CD8-positive, alpha-beta memory T cell (primary cell): ENCODE data around the gene VTI1A. TPM values are rescaled to one million over a fixed set of nuclear protein-coding genes. Genes with fewer than 3 reads are reported as not detected.
A peak's percentile ranks its signal among the peaks of the same experiment; 100 is the strongest.

Experiments used
- CTCF ChIA-PET: fragments of 350-600 bp; sonication (Branson Sonifier 250); formaldehyde crosslinking; loops from one replicate; lab custom pipeline; 2021; ENCODE audit warnings: antibody characterized with exemption; lab: Charles Lee
- POLR2A ChIA-PET: fragments of 350-600 bp; sonication (Branson Sonifier 250); formaldehyde crosslinking; loops from one replicate; lab custom pipeline; 2021; ENCODE audit warnings: antibody characterized with exemption; lab: Charles Lee
- DNase-seq, 5 donors: peaks; one replicate each; pipeline versions ENCODE4 v3.0.0 to v3.0.0-alpha.2; 2020 to 2022; ENCODE audit warnings: mixed read lengths in 1 of 5
- H3K27ac ChIP-seq: one replicate; pipeline ENCODE4 v1.7.0; 2013; ENCODE audit warnings: low read depth, mild to moderate bottlenecking, low read length, moderate library complexity
- H3K27me3 ChIP-seq: 2 replicates; pipeline ENCODE4 v1.7.0; 2013; ENCODE audit warnings: low read length, mild to moderate bottlenecking; ENCODE audit not compliant: insufficient read depth, poor library complexity, severe bottlenecking
- H3K36me3 ChIP-seq: 2 replicates; pipeline ENCODE4 v1.7.0; 2013; ENCODE audit warnings: mild to moderate bottlenecking, low read length, moderate library complexity; ENCODE audit not compliant: insufficient read depth
- H3K4me1 ChIP-seq: 2 replicates; pipeline ENCODE4 v1.7.0; 2013; ENCODE audit warnings: mild to moderate bottlenecking, low read length, moderate library complexity; ENCODE audit not compliant: insufficient read depth
- H3K4me3 ChIP-seq: 2 replicates; pipeline ENCODE4 v1.7.0; 2013; ENCODE audit warnings: mild to moderate bottlenecking, low read length
- H3K9me3 ChIP-seq: 2 replicates; pipeline ENCODE4 v1.7.0; 2013; ENCODE audit warnings: mild to moderate bottlenecking, low read length
- H3K27ac Mint-ChIP-seq, 8 donors: one replicate each; pipeline ENCODE4 v1.8.0; 2020 to 2021; ENCODE audit warnings: mixed read lengths in 8 of 8, mild to moderate bottlenecking in 6 of 8, inconsistent platforms in 3 of 8, moderate library complexity in 3 of 8
- H3K27me3 Mint-ChIP-seq, 2 donors: one replicate each; pipeline ENCODE4 v1.8.0; 2020 to 2021; ENCODE audit warnings: mixed read lengths in 2 of 2, mild to moderate bottlenecking in 1 of 2, moderate library complexity in 1 of 2
- H3K36me3 Mint-ChIP-seq, 3 donors: one replicate each; pipeline ENCODE4 v1.8.0; 2020 to 2021; ENCODE audit warnings: mixed read lengths in 3 of 3, inconsistent platforms in 1 of 3, mild to moderate bottlenecking in 1 of 3
- H3K4me1 Mint-ChIP-seq, 3 donors: one replicate each; pipeline ENCODE4 v1.8.0; 2020 to 2021; ENCODE audit warnings: mixed read lengths in 3 of 3, inconsistent platforms in 1 of 3, mild to moderate bottlenecking in 1 of 3
- H3K4me3 Mint-ChIP-seq, 7 donors: one replicate each; pipeline ENCODE4 v1.8.0; 2020 to 2021; ENCODE audit warnings: mixed read lengths in 7 of 7, mild to moderate bottlenecking in 6 of 7, moderate library complexity in 4 of 7, inconsistent platforms in 2 of 7
- H3K9me3 Mint-ChIP-seq, 5 donors: one replicate each; pipeline ENCODE4 v1.8.0; 2020 to 2022; ENCODE audit warnings: mixed read lengths in 5 of 5, mild to moderate bottlenecking in 3 of 5, moderate library complexity in 2 of 5, inconsistent platforms in 1 of 5
- polyA plus RNA-seq: library from polyadenylated mRNA; unstranded; fragments of 300-500 nt; fragmentation: Illumina TruSeq; gene quantifications from one replicate; pipeline ENCODE4 v1.2.3, GENCODE V29; 2021
- total RNA-seq, 2 experiments: library from RNA; stranded (reverse); gene quantifications; one replicate each; pipeline ENCODE4 v1.2.3, GENCODE V29; 2021

VTI1A gene
- total and polyA plus RNA-seq, 3 experiments from 2014 or later = 28.1 to 40.1 (median 38.2) TPM

GRCh38 chr10:112795067-112795466 is 348.1 kb downstream of the VTI1A start:
- no peaks in the 10 kb centered on the region for H3K27me3 ChIP-seq
- H3K27ac Mint-ChIP-seq = no peak overlapping the region
- H3K9me3 Mint-ChIP-seq = peaks cover 0 to 3% (median 0%) of the 10 kb centered on the region in 5 donors
- POLR2A ChIA-PET = no interaction called here
- no peak overlapping the region for H3K27ac ChIP-seq
- H3K9me3 ChIP-seq = no peaks in the 10 kb centered on the region
- H3K36me3 ChIP-seq = no peaks in the 10 kb centered on the region
- DNase-seq = no peak
- CTCF ChIA-PET = no interaction called here
- H3K4me3 Mint-ChIP-seq = no peak overlapping the region
- H3K4me1 Mint-ChIP-seq = no peaks in the 10 kb centered on the region
- peaks cover 0 to 9% (median 8%) of the 10 kb centered on the region in 3 donors for H3K36me3 Mint-ChIP-seq
- H3K27me3 Mint-ChIP-seq = no peaks in the 10 kb centered on the region
- H3K4me3 ChIP-seq = no peak overlapping the region
- no peaks in the 10 kb centered on the region for H3K4me1 ChIP-seq

DNA sequence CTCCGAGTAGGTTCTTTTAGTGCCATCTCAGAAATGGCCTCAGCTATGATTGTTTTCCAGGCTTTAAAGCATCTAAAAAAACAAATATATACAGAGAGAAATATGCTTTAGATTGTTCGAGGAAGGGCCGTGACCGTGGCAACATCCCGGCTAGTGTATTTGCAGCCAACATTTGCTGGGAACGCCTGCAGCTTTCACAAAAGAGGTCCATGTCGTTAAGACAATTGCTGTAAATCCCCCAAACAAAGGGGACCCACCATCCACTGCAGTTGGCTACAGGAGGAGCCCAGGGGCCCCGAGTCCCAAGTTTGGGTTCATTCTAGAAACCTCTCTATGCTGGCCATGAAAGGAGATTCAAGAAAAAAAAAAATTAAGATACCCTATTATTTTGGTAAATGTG is 350.2 kb downstream of the VTI1A start:
- no peaks in the 10 kb centered on the region for H3K4me1 Mint-ChIP-seq
- H3K27me3 ChIP-seq = no peaks in the 10 kb centered on the region
- ChIA-PET POLR2A (no interaction called here), CTCF (no interaction called here)
- no peak overlapping the region for H3K27ac Mint-ChIP-seq
- no peaks in the 10 kb centered on the region for H3K9me3 Mint-ChIP-seq
- no peak overlapping the region for H3K4me3 Mint-ChIP-seq
- no peak for DNase-seq
- no peaks in the 10 kb centered on the region for H3K27me3 Mint-ChIP-seq
- no peaks in the 10 kb centered on the region for H3K36me3 ChIP-seq
- H3K4me3 ChIP-seq = no peak overlapping the region
- H3K27ac ChIP-seq = no peak overlapping the region
- H3K4me1 ChIP-seq = no peaks in the 10 kb centered on the region
- H3K36me3 Mint-ChIP-seq = peaks cover 0 to 4% (median 0%) of the 10 kb centered on the region in 3 donors
- no peaks in the 10 kb centered on the region for H3K9me3 ChIP-seq

DNA sequence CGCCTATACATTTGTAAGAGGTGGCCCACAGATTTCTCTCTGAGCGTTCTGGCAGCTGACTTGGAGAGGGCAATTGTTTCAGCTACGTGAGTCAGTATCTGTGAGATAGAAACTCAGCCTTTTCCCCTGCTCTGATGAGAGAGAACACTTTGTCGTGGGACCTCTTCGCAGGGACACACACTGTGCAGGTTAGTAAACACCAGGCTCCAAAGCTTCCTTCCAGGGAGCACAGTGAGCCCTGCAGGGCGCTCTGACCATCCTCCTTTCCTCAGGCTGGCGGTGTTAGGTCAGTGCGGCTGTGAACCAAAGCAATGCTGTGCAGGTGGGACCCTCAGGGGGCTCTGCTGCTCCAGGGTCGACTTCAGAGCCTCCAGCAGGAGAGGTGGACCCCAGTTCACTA is 350.8 kb downstream of the VTI1A start:
- H3K4me1 Mint-ChIP-seq = no peaks in the 10 kb centered on the region
- no peak overlapping the region for H3K4me3 Mint-ChIP-seq
- ChIA-PET POLR2A (no interaction called here), CTCF (no interaction called here)
- H3K36me3 Mint-ChIP-seq = peaks cover 0 to 4% (median 2%) of the 10 kb centered on the region in 3 donors
- Histone ChIP-seq H3K27me3 (no peaks in the 10 kb centered on the region), H3K36me3 (no peaks in the 10 kb centered on the region), H3K4me3 (no peak overlapping the region), H3K9me3 (no peaks in the 10 kb centered on the region), H3K27ac (no peak overlapping the region), H3K4me1 (no peaks in the 10 kb centered on the region)
- H3K9me3 Mint-ChIP-seq = no peaks in the 10 kb centered on the region
- H3K27me3 Mint-ChIP-seq = no peaks in the 10 kb centered on the region
- DNase-seq = no peak
- H3K27ac Mint-ChIP-seq = no peak overlapping the region

- no peaks in the 10 kb centered on the region for H3K9me3 Mint-ChIP-seq
- no peaks in the 10 kb centered on the region for H3K4me1 ChIP-seq
- H3K4me3 ChIP-seq = no peak overlapping the region
- H3K4me3 Mint-ChIP-seq = no peak overlapping the region
- no peak overlapping the region for H3K27ac Mint-ChIP-seq
- ChIA-PET POLR2A (no interaction called here), CTCF (no interaction called here)
- H3K36me3 Mint-ChIP-seq = peaks cover 0 to 4% (median 2%) of the 10 kb centered on the region in 3 donors
- no peaks in the 10 kb centered on the region for H3K27me3 Mint-ChIP-seq
- H3K9me3 ChIP-seq = no peaks in the 10 kb centered on the region
- no peak for DNase-seq
- no peaks in the 10 kb centered on the region for H3K4me1 Mint-ChIP-seq
- no peak overlapping the region for H3K27ac ChIP-seq
- no peaks in the 10 kb centered on the region for H3K36me3 ChIP-seq
- no peaks in the 10 kb centered on the region for H3K27me3 ChIP-seq
These were observed 352.0 kb downstream of the VTI1A start for GRCh38 chr10:112799038-112799437.

DNA sequence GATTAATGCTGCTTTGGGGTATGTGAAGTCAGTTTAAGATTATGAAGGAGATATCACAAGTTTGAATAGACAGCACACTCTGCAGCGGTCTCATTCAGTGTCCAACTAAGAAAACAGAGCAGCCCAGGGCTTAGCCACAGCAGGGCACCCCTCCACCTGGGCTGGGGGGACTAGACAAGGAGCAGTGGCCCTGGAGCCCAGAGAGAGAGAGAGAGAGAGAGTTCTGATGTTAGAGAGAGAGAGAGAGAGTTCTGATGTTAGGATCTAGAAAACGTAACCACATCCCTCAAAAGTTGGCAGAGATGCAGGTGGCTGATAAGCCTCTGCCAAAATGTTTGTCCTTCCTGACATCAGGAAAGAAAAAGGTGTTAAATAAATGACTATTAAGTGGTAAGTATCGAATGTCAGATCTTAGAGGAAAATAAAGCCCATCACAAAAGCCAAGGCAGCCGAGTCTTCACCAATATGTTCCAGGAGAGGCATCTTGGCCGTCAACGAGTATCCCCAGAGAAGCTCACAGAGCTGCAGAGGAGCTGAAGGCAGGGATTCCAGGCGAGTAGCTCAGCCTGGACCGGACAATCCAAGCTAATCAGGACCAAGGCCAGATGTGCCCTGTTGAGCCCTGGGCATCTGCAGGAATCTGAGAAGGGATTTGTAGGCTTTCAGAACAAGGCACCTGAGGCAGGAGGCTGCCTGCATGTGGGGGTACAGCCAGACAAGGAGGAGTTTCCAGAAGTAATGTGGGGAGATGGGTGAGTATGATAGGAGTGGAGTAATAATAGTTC is 352.9 kb downstream of the VTI1A start:
- H3K36me3 ChIP-seq = no peaks in the 10 kb centered on the region
- H3K4me3 ChIP-seq = no peak overlapping the region
- H3K36me3 Mint-ChIP-seq = peaks cover 4% of the 10 kb centered on the region in 3 donors
- no peaks in the 10 kb centered on the region for H3K27me3 Mint-ChIP-seq
- H3K9me3 Mint-ChIP-seq = no peaks in the 10 kb centered on the region
- no peaks in the 10 kb centered on the region for H3K9me3 ChIP-seq
- DNase-seq = no peak
- POLR2A ChIA-PET = no interaction called here
- H3K4me3 Mint-ChIP-seq = peak overlapping the region in 1 of 7 donors; percentile 10
- peak overlapping the region in 2 of 8 donors; percentile 76 to 86 for H3K27ac Mint-ChIP-seq
- no peak overlapping the region for H3K27ac ChIP-seq
- no peaks in the 10 kb centered on the region for H3K27me3 ChIP-seq
- no peaks in the 10 kb centered on the region for H3K4me1 Mint-ChIP-seq
- CTCF ChIA-PET = no interaction called here
- H3K4me1 ChIP-seq = no peaks in the 10 kb centered on the region

DNA sequence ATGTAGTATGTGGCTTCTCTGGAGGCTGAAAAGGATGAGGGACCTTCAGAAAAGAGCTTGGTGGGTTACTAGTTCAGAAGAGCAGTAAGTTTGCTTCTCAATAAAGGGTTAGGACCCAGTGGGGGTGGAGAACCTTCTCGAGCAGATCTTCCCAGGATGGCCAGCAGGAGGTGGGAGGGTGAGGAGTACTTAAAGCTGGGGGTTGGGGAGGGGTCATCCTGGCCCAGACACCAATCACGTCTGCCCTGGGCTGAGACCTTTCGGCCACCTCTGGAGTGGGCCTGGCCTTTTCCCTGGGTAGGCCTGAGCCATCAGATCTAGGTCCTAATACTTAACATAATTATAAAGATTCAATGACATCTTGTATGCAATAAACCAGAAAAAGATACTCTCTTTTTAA is 354.0 kb downstream of the VTI1A start:
- Mint-ChIP-seq H3K4me1 (no peaks in the 10 kb centered on the region), H3K9me3 (no peaks in the 10 kb centered on the region), H3K27me3 (no peaks in the 10 kb centered on the region), H3K27ac (peak overlapping the region in 1 of 8 donors; percentile 37), H3K4me3 (no peak overlapping the region), H3K36me3 (peaks cover 4% of the 10 kb centered on the region in 3 donors)
- H3K27ac ChIP-seq = no peak overlapping the region
- H3K4me1 ChIP-seq = no peaks in the 10 kb centered on the region
- H3K27me3 ChIP-seq = no peaks in the 10 kb centered on the region
- H3K4me3 ChIP-seq = no peak overlapping the region
- H3K36me3 ChIP-seq = no peaks in the 10 kb centered on the region
- DNase-seq = no peak
- CTCF ChIA-PET = no interaction called here
- no peaks in the 10 kb centered on the region for H3K9me3 ChIP-seq
- POLR2A ChIA-PET = no interaction called here

DNA sequence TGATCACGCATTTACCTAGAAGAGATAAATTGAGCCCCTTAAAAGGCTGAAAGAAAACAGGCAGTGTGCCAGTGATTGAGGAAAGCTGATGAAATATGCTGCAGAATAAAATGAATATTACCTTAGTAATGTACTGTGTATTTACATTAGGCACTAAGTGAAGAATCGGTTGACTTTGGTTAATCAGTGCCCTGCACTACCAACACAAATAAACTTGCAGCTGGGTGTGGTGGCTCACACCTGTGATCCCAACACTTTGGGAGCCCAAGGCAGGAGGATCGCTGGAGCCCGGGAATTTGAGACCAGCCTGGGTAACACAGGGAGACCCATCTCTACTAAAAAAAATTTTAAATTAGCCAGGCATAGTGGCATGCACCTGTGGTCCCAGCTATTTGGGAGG is 354.7 kb downstream of the VTI1A start:
- no peak overlapping the region for H3K4me3 Mint-ChIP-seq
- CTCF ChIA-PET = no interaction called here

DNA sequence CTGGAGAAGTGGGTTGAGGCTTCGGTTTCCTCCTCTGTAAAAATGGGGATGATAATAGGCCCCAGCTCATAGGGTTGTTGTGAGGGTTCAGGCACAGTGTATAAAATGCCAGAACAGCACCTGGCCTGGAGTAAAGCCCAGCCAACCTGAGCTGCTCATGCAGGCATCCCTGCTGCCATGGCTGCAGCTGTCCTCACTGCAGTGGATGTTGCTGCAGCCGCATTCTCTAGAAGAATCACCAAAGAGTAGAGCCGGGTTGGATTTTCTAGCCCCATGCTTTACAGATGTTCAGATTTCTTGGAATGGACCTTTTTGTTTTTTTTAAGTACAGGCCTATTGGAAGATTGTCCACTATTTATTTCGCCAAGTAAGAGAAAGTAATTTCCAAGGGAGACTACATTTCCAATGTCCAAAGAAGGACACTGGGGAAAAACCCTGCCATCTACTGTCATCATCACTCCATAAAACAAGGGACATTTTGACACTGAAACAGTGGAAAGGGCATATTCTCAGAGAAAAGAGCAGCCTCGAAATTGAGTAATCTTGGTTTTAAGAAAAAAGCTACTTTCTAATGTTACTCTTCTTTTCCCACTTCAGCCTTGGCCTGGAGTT is 355.5 kb downstream of the VTI1A start:
- Mint-ChIP-seq H3K27me3 (no peaks in the 10 kb centered on the region), H3K27ac (no peak overlapping the region), H3K4me3 (no peak overlapping the region), H3K36me3 (peaks cover 4 to 9% (median 6%) of the 10 kb centered on the region in 3 donors), H3K9me3 (no peaks in the 10 kb centered on the region), H3K4me1 (no peaks in the 10 kb centered on the region)
- no peaks in the 10 kb centered on the region for H3K36me3 ChIP-seq
- ChIA-PET POLR2A (no interaction called here), CTCF (no interaction called here)
- H3K27ac ChIP-seq = no peak overlapping the region
- no peak for DNase-seq
- no peaks in the 10 kb centered on the region for H3K9me3 ChIP-seq
- no peaks in the 10 kb centered on the region for H3K27me3 ChIP-seq
- H3K4me3 ChIP-seq = no peak overlapping the region
- H3K4me1 ChIP-seq = no peaks in the 10 kb centered on the region

More for the DNA sequence above, 354.7 kb downstream of the VTI1A start:
- Mint-ChIP-seq H3K27ac (no peak overlapping the region), H3K9me3 (no peaks in the 10 kb centered on the region), H3K27me3 (no peaks in the 10 kb centered on the region), H3K4me1 (no peaks in the 10 kb centered on the region), H3K36me3 (peaks cover 4% of the 10 kb centered on the region in 3 donors)
- H3K27me3 ChIP-seq = no peaks in the 10 kb centered on the region
- no peak overlapping the region for H3K4me3 ChIP-seq
- H3K27ac ChIP-seq = no peak overlapping the region
- POLR2A ChIA-PET = no interaction called here
- no peak for DNase-seq
- no peaks in the 10 kb centered on the region for H3K4me1 ChIP-seq
- H3K36me3 ChIP-seq = no peaks in the 10 kb centered on the region
- H3K9me3 ChIP-seq = no peaks in the 10 kb centered on the region
